Activated B cell treated with CpG ODN at 0.5 μM for 24 hours (primary cell): ENCODE data around the gene CCNF. TPM values are rescaled to one million over a fixed set of nuclear protein-coding genes. Genes with fewer than 3 reads are reported as not detected.

Source experiments
- ATAC-seq: fragments of 200-7000 bp; cut with Tn5 transposase; one replicate; pipeline ENCODE4 v1.10.0; 2021; ENCODE audit warnings: low read depth, mild to moderate bottlenecking, moderate library complexity
- CTCF ChIA-PET: fragments of 350-600 bp; sonication (Branson Sonifier 250); formaldehyde crosslinking; loops from one replicate; lab custom pipeline; 2021; ENCODE audit warnings: antibody characterized with exemption; lab: Charles Lee
- POLR2A ChIA-PET: fragments of 350-600 bp; sonication (Branson Sonifier 250); formaldehyde crosslinking; loops from one replicate; lab custom pipeline; 2021; ENCODE audit warnings: antibody characterized with exemption; lab: Charles Lee
- DNase-seq: peaks from one replicate; pipeline ENCODE4 v3.0.0; 2022
- H3K27ac Mint-ChIP-seq: one replicate; pipeline ENCODE4 v1.8.0; 2020; ENCODE audit warnings: mixed read lengths
- H3K27me3 Mint-ChIP-seq: one replicate; pipeline ENCODE4 v1.8.0; 2021; ENCODE audit warnings: mixed read lengths
- H3K36me3 Mint-ChIP-seq: one replicate; pipeline ENCODE4 v1.8.0; 2021; ENCODE audit warnings: low read depth, mixed read lengths
- H3K4me1 Mint-ChIP-seq: one replicate; pipeline ENCODE4 v1.8.0; 2021; ENCODE audit warnings: mixed read lengths
- H3K4me3 Mint-ChIP-seq: one replicate; pipeline ENCODE4 v1.8.0; 2020; ENCODE audit warnings: mild to moderate bottlenecking, mixed read lengths
- H3K9me3 Mint-ChIP-seq: one replicate; pipeline ENCODE4 v1.8.0; 2020; ENCODE audit warnings: mixed read lengths
- CTCF ChIP-seq: fragments of 200-600 bp; IDR thresholded peaks from one replicate; pipeline ENCODE4 v1.8.0; 2022; ENCODE audit warnings: antibody characterized with exemption, mild to moderate bottlenecking
- intact Hi-C: fragments of 100-400 bp; cut with micrococcal nuclease; formaldehyde crosslinking; loops from one replicate; pipeline ENCODE4 v1.15.1; 2024
- total RNA-seq: library from RNA; stranded (reverse); gene quantifications from 2 replicates; pipeline ENCODE4 v1.2.3, GENCODE V29; 2022

The CCNF gene
- total RNA-seq, 1 donor from 2014 or later, result 5.5 TPM

GRCh38 chr16:2386990-2387389 lies 42.3 kb upstream of the CCNF start:
- DNase-seq (no peak), ATAC-seq (no peak)
- POLR2A ChIA-PET, result no interaction called here
- Mint-ChIP-seq H3K4me1 (no peaks in the 10 kb centered on the region), H3K4me3 (no peak overlapping the region), H3K9me3 (peaks cover 3% of the 10 kb centered on the region), H3K36me3 (no peaks in the 10 kb centered on the region), H3K27me3 (peaks cover 16% of the 10 kb centered on the region), H3K27ac (no peak overlapping the region)
- CTCF ChIA-PET, result no interaction called here
- TF ChIP-seq CTCF, result no peak
- intact Hi-C loops, result no loop called here

GRCh38 chr16:2388139-2388874 lies 40.9 kb upstream of the CCNF start:
- no peaks in the 10 kb centered on the region for H3K4me1 Mint-ChIP-seq
- TF ChIP-seq CTCF, result no peak
- H3K36me3 Mint-ChIP-seq, result no peaks in the 10 kb centered on the region
- H3K27ac Mint-ChIP-seq, result no peak overlapping the region
- no peak for ATAC-seq
- intact Hi-C loops, result no loop called here
- no peak overlapping the region for H3K4me3 Mint-ChIP-seq
- CTCF ChIA-PET, result no interaction called here
- peaks cover 3% of the 10 kb centered on the region for H3K9me3 Mint-ChIP-seq
- no peak for DNase-seq
- H3K27me3 Mint-ChIP-seq, result peaks cover 17% of the 10 kb centered on the region
- POLR2A ChIA-PET, result no interaction called here

GRCh38 chr16:2388875-2389433 lies 40.3 kb upstream of the CCNF start:
- no peaks in the 10 kb centered on the region for H3K4me1 Mint-ChIP-seq
- no peak overlapping the region for H3K27ac Mint-ChIP-seq
- H3K27me3 Mint-ChIP-seq, result peaks cover 17% of the 10 kb centered on the region
- peaks cover 3% of the 10 kb centered on the region for H3K9me3 Mint-ChIP-seq
- intact Hi-C loops, result no loop called here
- no peak for TF ChIP-seq CTCF
- H3K36me3 Mint-ChIP-seq, result no peaks in the 10 kb centered on the region
- ChIA-PET CTCF (no interaction called here), POLR2A (no interaction called here)
- no peak for ATAC-seq
- no peak for DNase-seq
- H3K4me3 Mint-ChIP-seq, result no peak overlapping the region

- no peak for ATAC-seq
- Mint-ChIP-seq H3K27me3 (peaks cover 12% of the 10 kb centered on the region), H3K4me1 (no peaks in the 10 kb centered on the region), H3K27ac (no peak overlapping the region), H3K36me3 (no peaks in the 10 kb centered on the region), H3K4me3 (no peak overlapping the region), H3K9me3 (peaks cover 3% of the 10 kb centered on the region)
- TF ChIP-seq CTCF, result no peak
- intact Hi-C loops, result no loop called here
- POLR2A ChIA-PET, result no interaction called here
- DNase-seq, result no peak
- CTCF ChIA-PET, result no interaction called here
Measured at GRCh38 chr16:2392025-2392424, 37.2 kb upstream of the CCNF start.

- Mint-ChIP-seq H3K4me3 (no peak overlapping the region), H3K27ac (no peak overlapping the region), H3K4me1 (no peaks in the 10 kb centered on the region), H3K9me3 (no peaks in the 10 kb centered on the region), H3K27me3 (peaks cover 3% of the 10 kb centered on the region), H3K36me3 (no peaks in the 10 kb centered on the region)
- POLR2A ChIA-PET, result no interaction called here
- no peak for ATAC-seq
- CTCF ChIA-PET, result no interaction called here
- intact Hi-C loops, result no loop called here
- no peak for TF ChIP-seq CTCF
- no peak for DNase-seq
Measured at GRCh38 chr16:2398520-2398919, 30.7 kb upstream of the CCNF start.
